PC-3 (cell line): ENCODE data around the gene BAHD1.

Experiments
- CTCF ChIP-seq: fragments of 300-600 bp; sonication (generic); conservative IDR thresholded peaks from 2 replicates; pipeline ENCODE4 v1.5.1; 2017; ENCODE audit warnings: antibody characterized with exemption, low read depth, mild to moderate bottlenecking, low read length
- EZH2 ChIP-seq: fragments of 300-600 bp; sonication (generic); IDR thresholded peaks from one replicate; pipeline ENCODE4 v1.6.1; 2017; ENCODE audit warnings: antibody characterized with exemption, mild to moderate bottlenecking, low read length; ENCODE audit not compliant: unreplicated experiment
- EZH2phosphoT487 ChIP-seq: fragments of 300-600 bp; sonication (generic); IDR thresholded peaks from 2 replicates; pipeline ENCODE4 v1.6.1; 2018; ENCODE audit warnings: mild to moderate bottlenecking, antibody characterized with exemption, low read length, borderline replicate concordance

GRCh38 chr15:40443255-40443654 lies 2.5 kb downstream of the BAHD1 start:
- no peak for TF ChIP-seq CTCF
- no peak for TF ChIP-seq EZH2phosphoT487
- TF ChIP-seq EZH2, result no peak
